Endothelial cell (in vitro differentiated cells): ENCODE data around the gene TRIM63. TPM values are rescaled to one million over a fixed set of nuclear protein-coding genes. Genes with fewer than 3 reads are reported as not detected.

Source experiments
- DNase-seq: peaks from one replicate; pipeline ENCODE4 v3.0.0; 2021; ENCODE audit warnings: low spot score
- H3K27ac Mint-ChIP-seq: one replicate; pipeline ENCODE4 v1.8.0; 2021; ENCODE audit warnings: mixed read lengths, inconsistent platforms; ENCODE audit not compliant: unreplicated experiment
- H3K27me3 Mint-ChIP-seq: one replicate; pipeline ENCODE4 v1.8.0; 2021; ENCODE audit warnings: mild to moderate bottlenecking, moderate library complexity, mixed read lengths, inconsistent platforms; ENCODE audit not compliant: unreplicated experiment
- H3K36me3 Mint-ChIP-seq: one replicate; pipeline ENCODE4 v1.8.0; 2021; ENCODE audit warnings: mild to moderate bottlenecking, low read depth, mixed read lengths, inconsistent platforms; ENCODE audit not compliant: unreplicated experiment
- H3K4me1 Mint-ChIP-seq: one replicate; pipeline ENCODE4 v1.8.0; 2021; ENCODE audit warnings: mild to moderate bottlenecking, mixed read lengths, inconsistent platforms; ENCODE audit not compliant: unreplicated experiment
- H3K4me3 Mint-ChIP-seq: one replicate; pipeline ENCODE4 v1.8.0; 2021; ENCODE audit warnings: mild to moderate bottlenecking, mixed read lengths, inconsistent platforms; ENCODE audit not compliant: unreplicated experiment
- H3K9me3 Mint-ChIP-seq: one replicate; pipeline ENCODE4 v1.8.0; 2021; ENCODE audit warnings: mixed read lengths, inconsistent platforms; ENCODE audit not compliant: unreplicated experiment
- CTCF ChIP-seq: fragments of 200-600 bp; sonication (generic); IDR thresholded peaks from one replicate; pipeline ENCODE4 v1.5.0; 2021; ENCODE audit warnings: antibody characterized with exemption; ENCODE audit not compliant: unreplicated experiment
- total RNA-seq: library from RNA; stranded (reverse); fragmentation: NEBNext Ultra II Directional; extraction: Animal tissue kit (Norgen Biotek cat#: 25700); gene quantifications from one replicate; pipeline ENCODE4 v1.2.1, GENCODE V29; 2021; ENCODE audit not compliant: unreplicated experiment

Gene TRIM63
- total RNA-seq, 1 donor from 2014 or later = not detected

- no peak for TF ChIP-seq CTCF
- no peak for DNase-seq
- Mint-ChIP-seq H3K27me3 (peaks cover 4% of the 10 kb centered on the region), H3K27ac (no peak overlapping the region), H3K36me3 (no peaks in the 10 kb centered on the region), H3K4me3 (no peak overlapping the region), H3K9me3 (no peaks in the 10 kb centered on the region), H3K4me1 (no peaks in the 10 kb centered on the region)
Observed at GRCh38 chr1:26081267-26082019, 14.0 kb upstream of the TRIM63 start.

- Mint-ChIP-seq H3K36me3 (no peaks in the 10 kb centered on the region), H3K4me1 (no peaks in the 10 kb centered on the region), H3K9me3 (no peaks in the 10 kb centered on the region), H3K4me3 (no peak overlapping the region), H3K27ac (no peak overlapping the region), H3K27me3 (peaks cover 4% of the 10 kb centered on the region)
- no peak for TF ChIP-seq CTCF
- no peak for DNase-seq
Observed at GRCh38 chr1:26079960-26080814, 12.8 kb upstream of the TRIM63 start.

GRCh38 chr1:26079178-26079563 lies 11.7 kb upstream of the TRIM63 start:
- no peak overlapping the region for H3K4me3 Mint-ChIP-seq
- no peak for TF ChIP-seq CTCF
- no peak for DNase-seq
- no peaks in the 10 kb centered on the region for H3K9me3 Mint-ChIP-seq
- H3K36me3 Mint-ChIP-seq = no peaks in the 10 kb centered on the region
- H3K27ac Mint-ChIP-seq = no peak overlapping the region
- H3K4me1 Mint-ChIP-seq = no peaks in the 10 kb centered on the region
- H3K27me3 Mint-ChIP-seq = peaks cover 3% of the 10 kb centered on the region

- no peak overlapping the region for H3K4me3 Mint-ChIP-seq
- no peaks in the 10 kb centered on the region for H3K4me1 Mint-ChIP-seq
- no peaks in the 10 kb centered on the region for H3K36me3 Mint-ChIP-seq
- no peak for DNase-seq
- TF ChIP-seq CTCF = no peak
- no peak overlapping the region for H3K27ac Mint-ChIP-seq
- peaks cover 2% of the 10 kb centered on the region for H3K27me3 Mint-ChIP-seq
- no peaks in the 10 kb centered on the region for H3K9me3 Mint-ChIP-seq
Observed at GRCh38 chr1:26078286-26079177, 11.1 kb upstream of the TRIM63 start.
